PFSK-1 (cell line): ENCODE data around the gene PCSK5.

Experiments
- FOXP2 ChIP-seq: optimal IDR thresholded peaks from 2 replicates; pipeline ENCODE3; 2011; ENCODE audit warnings: borderline replicate concordance, control low read depth, inconsistent platforms; ENCODE audit not compliant: insufficient read depth; ENCODE audit errors: extremely low read length, extremely low read depth
- POLR2AphosphoS5 ChIP-seq: IDR thresholded peaks from 2 replicates; pipeline ENCODE4 v1.6.1; 2012; ENCODE audit warnings: low read depth, mild to moderate bottlenecking, control low read depth, low read length, moderate library complexity
- REST ChIP-seq, 2 experiments: IDR thresholded peaks; 2 replicates each; pipeline versions ENCODE4 v1.6.1 to v1.8.0; 2011 to 2012; ENCODE audit warnings: low read depth in 2 of 2, low read length in 2 of 2, control low read depth in 1 of 2, inconsistent platforms in 1 of 2, mild to moderate bottlenecking in 1 of 2, moderate library complexity in 1 of 2; ENCODE audit not compliant: insufficient read depth in 1 of 2
- SIN3A ChIP-seq: IDR thresholded peaks from 2 replicates; pipeline ENCODE4 v1.6.1; 2012; ENCODE audit warnings: mild to moderate bottlenecking, low read length, moderate library complexity, borderline replicate concordance; ENCODE audit not compliant: insufficient read depth
- TAF1 ChIP-seq: IDR thresholded peaks from 2 replicates; pipeline ENCODE4 v1.6.1; 2012; ENCODE audit warnings: low read length, control low read depth, borderline replicate concordance; ENCODE audit not compliant: insufficient read depth

GRCh38 chr9:76112151-76112550 lies 221.7 kb downstream of the PCSK5 start:
- TF ChIP-seq POLR2AphosphoS5 (no peak), REST (IDR thresholded peaks at IDR 0.05; ENCODE audit: insufficient read depth in 1 of 2, low read depth in 2 of 2, low read length in 2 of 2) (no peak), TAF1 (no peak), SIN3A (no peak), FOXP2 (no peak)
